ENCODE measurements around the gene SLC30A10. TPM values are rescaled to one million over a fixed set of nuclear protein-coding genes. Genes with fewer than 3 reads are reported as not detected.
A peak's percentile ranks its signal among the peaks of the same experiment; 100 is the strongest.

The SLC30A10 gene
- total RNA-seq, 1 experiment from 2014 or later: not detected

GRCh38 chr1:219931033-219931432 is 2.7 kb upstream of the SLC30A10 start:
- Mint-ChIP-seq H3K4me1 (ENCODE audit: insufficient read depth, unreplicated experiment) (peaks cover 9% of the 10 kb centered on the region), H3K27ac (ENCODE audit: low read depth, unreplicated experiment) (no peak overlapping the region), H3K9me3 (ENCODE audit: unreplicated experiment) (no peaks in the 10 kb centered on the region), H3K27me3 (ENCODE audit: insufficient read depth, unreplicated experiment) (peaks cover 14% of the 10 kb centered on the region), H3K4me3 (ENCODE audit: unreplicated experiment) (no peak overlapping the region), H3K36me3 (ENCODE audit: insufficient read depth, unreplicated experiment) (no peaks in the 10 kb centered on the region)
- ChIA-PET CTCF (interaction anchor here (1.0 to 1.5 kb wide), 2 partner anchors 17 to 35 kb away, joined by 4 to 6 read pairs; no protein-coding TSS in a partner anchor), POLR2A (interaction anchor here (0.6 to 1.4 kb wide), 3 partner anchors 11 to 52 kb away, joined by 3 to 4 read pairs (median 3); no protein-coding TSS in a partner anchor)
- TF ChIP-seq CTCF (IDR thresholded peaks at IDR 0.05; ENCODE audit: unreplicated experiment): no peak
- BruUV-seq (replicated peaks): no TSS peak
- DNase-seq (ENCODE audit: unreplicated experiment): no peak
- intact Hi-C loops (cut with micrococcal nuclease): no loop called here

- no peaks in the 10 kb centered on the region for H3K36me3 Mint-ChIP-seq (ENCODE audit: insufficient read depth, unreplicated experiment)
- ChIA-PET POLR2A (no interaction called here), CTCF (interaction anchor here (0.6 to 1.0 kb wide), 2 partner anchors 8 to 178 kb away, joined by 3 to 4 read pairs; no protein-coding TSS in a partner anchor)
- TF ChIP-seq CTCF (IDR thresholded peaks at IDR 0.05; ENCODE audit: unreplicated experiment): no peak
- no peak overlapping the region for H3K27ac Mint-ChIP-seq (ENCODE audit: low read depth, unreplicated experiment)
- no peaks in the 10 kb centered on the region for H3K27me3 Mint-ChIP-seq (ENCODE audit: insufficient read depth, unreplicated experiment)
- no peak for DNase-seq (ENCODE audit: unreplicated experiment)
- intact Hi-C loops (cut with micrococcal nuclease): no loop called here
- no peaks in the 10 kb centered on the region for H3K9me3 Mint-ChIP-seq (ENCODE audit: unreplicated experiment)
- no TSS peak for BruUV-seq (replicated peaks)
- peaks cover 9% of the 10 kb centered on the region for H3K4me1 Mint-ChIP-seq (ENCODE audit: insufficient read depth, unreplicated experiment)
- H3K4me3 Mint-ChIP-seq (ENCODE audit: unreplicated experiment): no peak overlapping the region
These were observed 398 bp upstream of the SLC30A10 start for GRCh38 chr1:219928791-219929118.

GRCh38 chr1:219927298-219927955 is 930 bp downstream of the SLC30A10 start:
- TF ChIP-seq CTCF (IDR thresholded peaks at IDR 0.05; ENCODE audit: unreplicated experiment): no peak
- POLR2A ChIA-PET: interaction anchor here (0.6 to 2.4 kb wide), 3 partner anchors 10 to 1681 kb away, joined by 3 to 16 read pairs (median 7); no protein-coding TSS in a partner anchor
- no peak for DNase-seq (ENCODE audit: unreplicated experiment)
- H3K27ac Mint-ChIP-seq (ENCODE audit: low read depth, unreplicated experiment): no peak overlapping the region
- no peaks in the 10 kb centered on the region for H3K9me3 Mint-ChIP-seq (ENCODE audit: unreplicated experiment)
- no TSS peak for BruUV-seq (replicated peaks)
- H3K36me3 Mint-ChIP-seq (ENCODE audit: insufficient read depth, unreplicated experiment): no peaks in the 10 kb centered on the region
- no peak overlapping the region for H3K4me3 Mint-ChIP-seq (ENCODE audit: unreplicated experiment)
- intact Hi-C loops (cut with micrococcal nuclease): no loop called here
- peaks cover 9% of the 10 kb centered on the region for H3K4me1 Mint-ChIP-seq (ENCODE audit: insufficient read depth, unreplicated experiment)
- CTCF ChIA-PET: interaction anchor here (0.7 to 1.3 kb wide), 3 partner anchors 11 to 19 kb away, joined by 3 to 5 read pairs (median 4); no protein-coding TSS in a partner anchor
- peaks cover 4% of the 10 kb centered on the region for H3K27me3 Mint-ChIP-seq (ENCODE audit: insufficient read depth, unreplicated experiment)

GRCh38 chr1:219926363-219926998 is 1.9 kb downstream of the SLC30A10 start:
- intact Hi-C loops (cut with micrococcal nuclease): no loop called here
- BruUV-seq (replicated peaks): no TSS peak
- ChIA-PET POLR2A (interaction anchor here (0.6 to 2.4 kb wide), 4 partner anchors 9 to 1680 kb away, joined by 3 to 16 read pairs (median 5); no protein-coding TSS in a partner anchor), CTCF (interaction anchor here (0.8 to 1.3 kb wide), 3 partner anchors 12 to 64 kb away, joined by 3 to 5 read pairs (median 3); no protein-coding TSS in a partner anchor)
- H3K4me1 Mint-ChIP-seq (ENCODE audit: insufficient read depth, unreplicated experiment): peaks cover 9% of the 10 kb centered on the region
- TF ChIP-seq CTCF (IDR thresholded peaks at IDR 0.05; ENCODE audit: unreplicated experiment): no peak
- peaks cover 13% of the 10 kb centered on the region for H3K27me3 Mint-ChIP-seq (ENCODE audit: insufficient read depth, unreplicated experiment)
- H3K36me3 Mint-ChIP-seq (ENCODE audit: insufficient read depth, unreplicated experiment): no peaks in the 10 kb centered on the region
- H3K4me3 Mint-ChIP-seq (ENCODE audit: unreplicated experiment): no peak overlapping the region
- no peaks in the 10 kb centered on the region for H3K9me3 Mint-ChIP-seq (ENCODE audit: unreplicated experiment)
- peak; percentile 49 for DNase-seq (ENCODE audit: unreplicated experiment)
- no peak overlapping the region for H3K27ac Mint-ChIP-seq (ENCODE audit: low read depth, unreplicated experiment)
